COLO668 (cell line): ENCODE measurements around the gene SYK.

Experiments used
- DNase-seq: peaks from one replicate; lab custom pipeline; 2025; ENCODE audit not compliant: unreplicated experiment; lab: John Stamatoyannopoulos, UW

Gene SYK

GRCh38 chr9:90846770-90847419 is 45.3 kb downstream of the SYK start:
- no peak for DNase-seq

- no peak for DNase-seq
Measured at GRCh38 chr9:90847971-90848370, 46.4 kb downstream of the SYK start.

- no peak for DNase-seq
Measured at GRCh38 chr9:90848866-90849265, 47.2 kb downstream of the SYK start.

GRCh38 chr9:90851444-90851843 is 49.8 kb downstream of the SYK start:
- no peak for DNase-seq

- DNase-seq = no peak
Measured at GRCh38 chr9:90853945-90854344, 52.3 kb downstream of the SYK start.

- DNase-seq = peak; percentile 46
Measured at GRCh38 chr9:90854637-90855175, 53.1 kb downstream of the SYK start.

GRCh38 chr9:90855208-90855902 is 53.7 kb downstream of the SYK start:
- DNase-seq = peak; percentile 73

GRCh38 chr9:90857091-90857490 is 55.5 kb downstream of the SYK start:
- no peak for DNase-seq

- DNase-seq = no peak
Measured at GRCh38 chr9:90857855-90858254, 56.2 kb downstream of the SYK start.

GRCh38 chr9:90858457-90858901 is 56.9 kb downstream of the SYK start:
- DNase-seq = no peak

- DNase-seq = no peak
Measured at GRCh38 chr9:90860382-90860781, 58.8 kb downstream of the SYK start.

- no peak for DNase-seq
Measured at GRCh38 chr9:90860826-90861225, 59.2 kb downstream of the SYK start.

GRCh38 chr9:90861380-90861779 is 59.8 kb downstream of the SYK start:
- no peak for DNase-seq

GRCh38 chr9:90861826-90862740 is 60.5 kb downstream of the SYK start:
- DNase-seq = no peak

GRCh38 chr9:90864779-90865178 is 63.2 kb downstream of the SYK start:
- DNase-seq = no peak

GRCh38 chr9:90867101-90867500 is 65.5 kb downstream of the SYK start:
- no peak for DNase-seq

- DNase-seq = no peak
Measured at GRCh38 chr9:90868555-90868954, 66.9 kb downstream of the SYK start.

GRCh38 chr9:90869361-90869760 is 67.7 kb downstream of the SYK start:
- DNase-seq = no peak

GRCh38 chr9:90870621-90871326 is 69.2 kb downstream of the SYK start:
- DNase-seq = peak; percentile 43

GRCh38 chr9:90871327-90871935 is 69.8 kb downstream of the SYK start:
- no peak for DNase-seq
